ENCODE measurements around the gene TMEM181.
"Not testable (repeated sequence)": the region's sequence is repeated elsewhere in the genome, so short reads cannot be mapped to it uniquely, and the experiment has no call there.

TMEM181 gene

DNA sequence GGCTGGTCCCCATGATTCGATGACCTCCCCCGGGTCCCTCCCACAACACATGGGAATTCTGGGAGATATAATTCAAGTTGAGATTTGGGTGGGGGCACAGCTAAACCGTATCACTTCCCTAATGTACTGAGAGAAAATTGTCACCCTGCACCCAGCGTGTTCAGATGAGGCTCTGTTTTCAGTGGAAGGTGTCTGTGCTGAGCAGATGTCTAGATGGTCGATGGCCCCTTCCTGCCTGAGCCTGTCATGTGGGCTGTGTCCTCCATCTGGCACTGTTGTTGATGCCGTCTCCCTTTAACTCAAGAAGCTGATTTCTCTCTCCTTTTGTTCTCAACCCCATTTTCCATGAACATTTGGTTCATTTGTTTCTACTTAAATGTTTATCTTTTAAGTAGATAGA lies 37.0 kb downstream of the TMEM181 start:
- DNase-seq (ENCODE audit: low read depth), result no peak

DNA sequence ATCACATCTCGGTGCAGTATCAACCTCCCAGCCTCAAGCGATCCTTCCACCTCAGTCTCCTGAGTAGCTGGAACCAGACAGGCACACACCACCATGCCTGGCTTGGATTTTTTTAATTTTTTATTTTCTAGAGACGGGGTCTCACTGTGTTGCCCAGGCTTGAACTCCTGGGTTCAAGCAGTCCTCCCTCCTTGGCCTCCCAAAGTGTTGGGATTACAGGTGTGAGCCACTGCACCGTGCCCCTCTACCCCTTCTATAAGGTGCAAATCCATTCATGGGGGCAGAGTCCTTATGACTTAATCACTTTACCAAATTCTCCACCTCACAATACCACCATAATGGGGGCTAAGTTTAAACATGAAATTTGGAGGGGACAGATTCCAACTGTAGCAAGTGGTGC lies 37.7 kb downstream of the TMEM181 start:
- DNase-seq (ENCODE audit: low read depth), result no peak

DNA sequence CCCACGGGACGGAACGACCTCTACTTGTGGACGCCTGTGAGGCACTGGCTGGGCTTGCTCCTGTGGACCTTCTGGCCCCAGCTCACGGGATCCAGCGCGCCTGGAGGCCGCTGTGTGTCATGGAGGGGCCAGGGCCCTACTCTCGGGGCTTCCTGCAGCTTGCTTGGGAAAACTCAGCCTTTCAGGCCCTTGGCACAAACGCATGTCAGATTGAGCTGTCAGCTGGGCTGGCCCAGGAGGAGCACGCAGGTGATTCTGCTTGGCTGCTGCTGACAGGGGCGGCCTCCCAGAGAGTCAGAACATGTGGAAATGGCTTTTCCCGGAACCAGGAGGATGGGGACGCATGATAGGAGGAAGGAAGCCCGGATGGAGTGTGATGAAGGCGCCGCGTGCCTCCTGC lies 39.7 kb downstream of the TMEM181 start:
- DNase-seq (ENCODE audit: low read depth), result no peak

DNA sequence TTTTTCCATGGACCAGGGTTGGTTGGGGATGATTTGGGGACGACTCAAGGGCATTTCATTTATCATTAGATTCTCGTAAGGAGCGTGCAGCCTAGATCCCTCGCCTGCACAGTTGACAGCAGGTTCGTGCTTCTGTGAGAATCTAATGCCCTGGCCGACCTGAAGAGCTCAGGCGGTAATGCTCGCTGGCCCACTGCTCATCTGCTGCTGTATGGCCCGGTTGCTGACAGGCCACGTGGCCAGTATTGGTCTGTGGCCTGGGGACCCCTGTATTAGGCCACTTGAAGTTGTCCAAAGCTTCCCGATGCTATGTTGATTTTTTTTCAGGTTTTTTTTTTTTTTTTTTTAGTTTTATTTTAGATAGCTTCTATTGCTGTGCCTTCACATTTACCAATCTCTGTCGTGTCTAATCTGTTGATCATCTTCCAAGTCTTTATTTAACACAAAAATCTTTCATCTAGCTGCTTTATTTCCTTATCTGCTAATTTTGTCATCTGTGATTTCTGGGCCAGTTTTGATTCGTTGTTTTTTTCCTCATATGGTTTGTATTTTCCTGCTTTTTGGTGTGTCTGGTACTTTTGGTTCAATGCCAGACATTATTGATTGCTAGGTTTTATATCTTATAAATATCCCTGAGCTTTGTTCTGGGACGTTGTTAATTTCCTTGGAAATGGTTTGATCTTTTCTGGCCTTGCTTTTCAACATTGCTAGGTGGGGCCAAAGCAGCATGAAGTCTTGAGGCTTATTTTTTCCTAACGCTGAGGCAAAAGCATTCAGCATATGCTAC lies 43.6 kb downstream of the TMEM181 start:
- DNase-seq (ENCODE audit: low read depth), result no peak

DNA sequence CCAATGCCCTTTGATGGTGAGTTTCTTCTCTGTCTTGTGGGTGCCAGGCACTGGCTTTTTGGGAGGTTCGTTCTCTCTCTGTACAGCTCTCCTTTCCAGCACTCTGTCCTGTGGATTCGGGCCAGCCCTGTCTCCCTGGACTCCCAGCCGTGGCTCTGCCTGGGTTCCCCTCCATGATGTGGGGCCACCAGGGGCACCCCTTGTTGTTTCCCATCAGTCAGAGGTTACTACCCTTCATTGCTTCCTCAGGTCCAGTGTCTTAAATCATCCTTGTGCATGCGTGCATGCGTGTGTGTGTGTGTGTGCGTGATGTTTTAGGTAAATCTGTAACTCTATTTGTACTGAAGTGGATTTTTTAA lies 44.1 kb downstream of the TMEM181 start:
- DNase-seq (ENCODE audit: low read depth), result no peak

DNA sequence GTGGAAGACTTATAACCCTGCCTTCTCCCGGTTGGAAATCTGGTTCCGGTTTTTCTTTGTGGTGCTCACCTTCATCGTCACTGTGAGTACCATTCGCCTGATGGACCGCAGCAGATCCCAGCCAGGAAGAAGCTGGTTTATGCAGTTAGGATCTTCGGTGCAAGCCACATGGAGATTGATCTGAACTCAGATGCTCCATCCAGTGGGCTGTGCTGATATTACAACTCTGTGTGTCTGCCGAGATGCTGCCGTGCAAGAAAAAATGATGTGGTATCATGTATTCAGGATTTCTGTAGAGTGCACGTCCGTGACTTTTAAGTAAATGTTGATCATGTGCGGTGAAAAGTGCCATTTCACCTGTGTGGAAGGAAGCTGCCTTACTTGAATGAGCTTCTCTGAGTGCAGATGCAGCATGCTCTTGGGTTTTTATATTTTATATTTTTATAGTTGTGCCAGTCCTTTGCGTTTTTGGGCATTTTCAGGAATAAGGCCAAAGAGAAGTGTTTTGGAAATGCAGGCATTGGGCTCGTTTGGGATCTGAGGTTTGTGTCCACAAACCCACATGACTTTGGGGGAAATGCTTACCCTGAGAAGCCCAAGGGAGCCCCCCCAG lies 45.5 kb downstream of the TMEM181 start:
- DNase-seq (ENCODE audit: low read depth), result no peak

DNA sequence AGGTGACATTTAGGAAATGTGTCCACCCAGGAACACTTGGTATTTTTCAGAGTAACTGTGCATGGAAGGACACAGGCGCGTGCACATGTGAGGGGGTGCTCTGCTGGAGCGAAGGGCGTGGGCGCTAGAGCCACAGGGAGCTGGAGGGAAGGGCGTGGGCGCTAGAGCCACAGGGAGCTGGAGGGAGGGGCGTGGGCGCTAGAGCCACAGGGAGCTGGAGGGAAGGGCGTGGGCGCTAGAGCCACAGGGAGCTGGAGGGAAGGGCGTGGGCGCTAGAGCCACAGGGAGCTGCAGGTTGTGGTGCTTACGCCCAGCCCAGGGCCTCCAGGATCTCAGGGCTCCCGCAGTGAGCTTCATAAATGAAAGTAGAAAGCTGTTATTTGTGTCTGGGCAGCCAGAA lies 46.1 kb downstream of the TMEM181 start:
- DNase-seq (ENCODE audit: low read depth), result not testable (repeated sequence)

DNA sequence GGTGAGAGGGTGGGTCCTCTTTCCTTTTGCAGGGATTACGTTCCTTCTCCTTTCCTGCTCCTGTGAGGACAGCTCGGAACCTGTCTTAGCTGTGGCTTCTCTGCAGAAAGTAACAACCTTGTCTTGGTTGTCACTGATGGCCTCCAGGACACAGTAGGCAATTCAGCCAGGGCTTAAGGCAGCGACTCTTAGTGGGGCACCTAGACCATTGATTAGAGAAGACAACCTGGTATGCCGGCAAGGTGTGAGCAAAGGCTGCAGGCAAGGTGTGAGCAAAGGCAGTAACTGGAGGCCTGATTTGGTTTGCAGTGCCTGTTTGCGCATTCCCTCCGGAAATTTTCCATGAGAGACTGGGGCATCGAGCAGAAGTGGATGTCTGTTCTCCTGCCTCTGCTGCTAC lies 47.0 kb downstream of the TMEM181 start:
- no peak for DNase-seq (ENCODE audit: low read depth)

DNA sequence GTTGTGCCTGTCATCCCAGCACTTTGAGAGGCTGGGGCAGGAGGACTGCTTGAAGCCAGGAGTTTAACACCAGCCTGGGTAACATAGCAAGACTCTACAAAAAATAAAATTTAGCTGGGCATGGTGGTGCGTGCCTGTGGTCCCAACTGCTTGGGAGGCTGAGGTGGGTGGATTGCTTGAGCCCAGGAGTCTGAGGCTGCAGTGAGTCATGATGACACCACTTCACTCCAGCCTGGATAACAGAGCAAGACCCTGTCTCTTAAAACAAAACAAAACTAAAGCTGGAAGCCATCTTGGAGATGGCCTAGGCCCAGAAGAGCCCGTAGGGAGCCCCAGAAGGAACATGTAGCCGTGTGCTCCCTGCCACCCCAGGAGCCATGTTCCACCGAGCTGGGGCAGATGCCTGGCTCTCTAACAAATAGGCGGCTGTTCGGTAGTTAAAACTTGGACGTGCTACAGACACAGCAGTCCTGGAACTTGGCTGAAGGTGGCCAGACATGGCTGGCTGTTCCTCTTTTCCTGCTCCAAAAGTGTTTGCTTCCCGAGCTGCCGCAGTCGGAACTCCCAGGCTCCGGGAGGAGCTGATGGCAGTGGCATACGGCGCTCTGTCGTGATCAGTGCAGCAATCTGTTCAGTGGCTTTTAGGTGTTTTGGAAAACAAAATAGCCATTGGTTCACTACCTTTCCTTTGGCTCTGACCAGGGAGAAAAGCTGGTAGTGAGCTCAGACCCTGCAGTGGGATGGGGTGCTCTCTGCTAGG lies 47.7 kb downstream of the TMEM181 start:
- no peak for DNase-seq (ENCODE audit: low read depth)

DNA sequence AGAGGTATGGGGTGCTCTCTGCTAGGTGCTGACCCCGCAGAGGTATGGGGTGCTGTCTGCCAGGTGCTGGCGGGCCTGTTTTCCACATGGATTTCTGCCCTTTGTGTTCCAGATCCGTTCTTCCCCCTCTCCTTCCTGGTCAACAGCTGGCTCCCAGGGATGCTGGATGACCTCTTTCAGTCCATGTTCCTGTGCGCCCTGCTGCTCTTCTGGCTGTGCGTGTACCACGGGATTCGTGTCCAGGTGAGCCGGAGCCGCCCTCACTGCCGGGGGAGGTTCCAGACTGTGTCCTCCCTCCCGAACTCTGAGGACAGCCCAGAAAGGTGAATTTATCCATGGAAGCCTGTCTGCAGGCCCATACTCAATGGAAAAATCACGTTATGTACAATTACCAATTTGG lies 48.3 kb downstream of the TMEM181 start:
- no peak for DNase-seq (ENCODE audit: low read depth)

DNA sequence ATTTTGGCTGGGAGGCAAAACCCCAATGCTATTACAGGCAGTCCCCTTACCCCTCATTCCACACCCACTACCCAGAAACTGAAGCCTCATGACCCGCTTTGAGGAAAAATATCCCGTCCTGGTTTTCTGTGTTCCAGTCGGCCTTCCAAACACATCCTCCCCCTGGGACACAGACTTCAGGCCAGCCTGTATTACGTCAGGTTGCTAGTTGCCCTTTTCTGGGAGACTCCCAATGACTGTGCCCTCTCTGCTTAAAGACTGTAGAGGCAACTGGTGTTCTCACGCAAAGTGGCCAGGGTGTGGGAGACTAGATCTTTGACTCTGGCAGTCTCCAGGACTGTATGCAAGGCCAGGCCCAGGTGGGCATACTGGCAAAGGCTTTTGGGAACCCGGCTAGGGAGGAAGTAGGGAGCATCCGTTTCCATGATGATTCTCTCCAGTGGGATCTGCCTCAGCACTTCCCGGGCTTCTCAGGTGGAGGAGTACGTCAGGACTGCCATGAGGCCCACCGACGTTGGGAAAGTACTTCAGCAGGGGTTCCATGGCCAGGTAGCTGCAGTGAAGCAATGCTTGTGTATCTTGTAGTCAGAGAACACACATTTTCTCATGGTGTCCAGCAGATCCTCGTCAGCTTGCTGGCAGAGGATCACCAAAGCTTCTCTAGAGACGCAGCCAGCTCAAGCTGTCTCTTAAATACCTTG lies 49.7 kb downstream of the TMEM181 start:
- no peak for DNase-seq (ENCODE audit: low read depth)

DNA sequence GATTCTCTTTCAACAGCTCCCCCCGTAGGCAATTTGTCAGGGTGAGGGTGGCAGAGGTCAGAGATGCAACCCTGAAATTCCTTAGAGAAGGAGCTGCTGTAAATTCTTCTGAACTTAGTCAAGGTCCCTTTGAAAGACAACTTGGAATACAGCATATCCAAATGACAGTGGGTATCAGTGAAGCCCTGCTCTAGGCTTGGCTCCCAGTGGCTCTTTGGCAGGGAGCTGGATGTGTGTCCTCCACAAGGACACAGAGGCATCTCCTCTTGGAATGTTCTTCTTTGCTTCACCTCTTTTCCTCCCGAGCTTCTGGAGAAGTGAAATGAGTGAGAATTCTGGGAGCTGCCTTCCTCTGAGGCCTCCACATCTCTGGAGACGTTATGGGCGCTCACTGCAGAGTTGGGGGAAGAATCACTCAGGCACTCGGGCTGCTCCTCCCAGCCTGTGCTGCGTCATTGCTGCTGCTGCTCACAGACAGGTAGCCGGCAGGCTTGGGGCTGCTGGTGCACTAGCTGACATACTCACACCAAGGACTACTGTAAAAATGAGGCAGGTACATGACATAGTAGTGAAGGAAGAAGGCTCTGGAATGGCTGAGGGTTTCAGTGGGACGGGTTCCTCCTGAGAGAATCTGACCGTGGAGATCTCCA lies 50.6 kb downstream of the TMEM181 start:
- DNase-seq (ENCODE audit: low read depth), result no peak

DNA sequence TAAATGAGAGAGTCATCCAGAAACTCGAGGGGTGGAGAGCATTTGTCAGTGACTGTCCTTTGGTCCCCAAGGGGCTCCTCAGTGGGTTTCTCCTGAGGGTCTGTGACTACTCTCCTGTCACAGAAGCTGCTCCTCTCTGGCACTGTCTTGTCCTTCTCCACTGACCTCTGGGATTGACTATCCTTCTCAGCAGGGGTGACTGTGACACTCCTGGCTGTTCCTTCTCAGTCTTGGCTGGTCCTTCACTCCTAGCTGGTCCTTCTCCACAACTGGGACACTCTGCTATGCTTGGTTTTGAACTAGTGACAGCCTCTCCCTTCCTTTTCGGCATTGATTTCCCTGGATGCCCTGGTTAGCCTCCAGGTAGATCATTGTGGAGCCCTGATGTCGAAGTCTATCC lies 51.1 kb downstream of the TMEM181 start:
- no peak for DNase-seq (ENCODE audit: low read depth)

DNA sequence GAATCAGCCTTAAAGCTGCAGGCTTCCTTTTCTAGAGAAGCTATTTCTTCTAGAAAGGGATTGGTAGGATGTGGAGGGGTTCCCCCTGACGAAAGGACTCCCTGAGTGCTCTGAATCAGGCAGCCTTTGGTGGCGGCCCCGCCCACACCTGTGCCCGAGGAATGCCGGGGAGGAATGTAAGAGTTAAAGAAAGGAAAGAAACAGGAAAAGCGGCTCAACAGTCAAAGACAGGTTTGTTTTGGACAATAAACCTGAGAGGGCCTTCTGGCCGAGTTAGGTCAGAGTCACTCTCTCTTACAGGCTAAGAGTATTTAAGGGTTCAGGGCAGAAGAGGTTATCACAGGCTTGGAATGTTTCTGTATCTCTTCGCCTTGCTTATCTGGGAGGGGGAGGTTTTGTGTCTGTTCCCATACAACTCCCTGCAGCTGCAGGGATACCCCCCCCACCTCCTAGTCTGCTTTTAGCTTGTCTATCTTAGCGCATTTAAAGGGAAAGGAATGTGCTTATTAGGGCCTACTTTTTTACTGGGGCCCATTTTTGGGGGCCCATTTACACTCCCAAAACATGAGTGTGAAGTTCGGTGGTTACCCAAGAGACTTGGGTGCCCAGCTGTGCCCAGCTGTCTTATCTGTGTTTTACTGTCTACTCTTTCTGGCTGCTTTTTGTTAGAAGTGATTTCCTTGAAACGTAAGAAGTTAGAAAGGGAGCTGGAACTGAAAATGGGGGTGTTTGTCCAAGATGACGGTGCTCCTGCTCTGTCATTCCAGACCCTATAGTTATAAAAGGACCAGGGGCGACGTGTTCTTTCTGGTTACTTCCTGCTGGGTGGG lies 51.9 kb downstream of the TMEM181 start:
- DNase-seq (ENCODE audit: low read depth), result no peak

DNA sequence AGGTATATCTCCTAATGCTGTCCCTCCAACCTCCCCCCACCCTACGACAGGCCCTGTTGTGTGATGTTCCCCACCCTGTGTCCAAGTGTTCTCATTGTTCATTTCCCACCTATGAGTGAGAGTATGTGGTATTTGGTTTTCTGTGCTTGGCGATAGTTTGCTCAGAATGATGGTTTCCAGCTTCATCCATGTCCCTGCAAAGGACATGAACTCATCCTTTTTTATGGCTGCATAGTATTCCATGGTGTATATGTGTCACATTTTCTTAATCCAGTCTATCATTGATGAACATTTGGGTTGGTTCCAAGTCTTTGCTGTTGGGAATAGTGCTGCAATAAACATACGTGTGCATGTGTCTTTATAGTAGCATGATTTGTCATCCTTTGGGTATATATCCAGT lies 54.7 kb downstream of the TMEM181 start:
- DNase-seq (ENCODE audit: low read depth), result not testable (repeated sequence)

DNA sequence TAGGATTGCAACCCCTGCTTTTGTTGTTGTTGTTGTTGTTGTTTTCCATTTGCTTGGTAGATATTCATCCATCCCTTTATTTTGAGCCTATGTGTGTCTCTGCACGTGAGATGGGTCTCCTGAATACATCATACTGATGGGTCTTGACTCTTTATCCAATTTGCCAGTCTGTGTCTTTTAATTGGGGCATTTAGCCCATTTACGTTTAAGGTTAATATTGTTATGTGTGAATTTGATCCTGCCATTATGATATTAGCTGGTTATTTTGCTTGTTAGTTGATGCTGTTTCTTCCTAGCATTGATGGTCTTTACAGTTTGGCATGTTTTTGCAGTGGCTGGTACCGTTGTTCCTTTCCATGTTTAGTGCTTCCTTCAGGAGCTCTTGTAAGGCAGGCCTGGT lies 58.4 kb downstream of the TMEM181 start:
- not testable (repeated sequence) for DNase-seq (ENCODE audit: low read depth)

DNA sequence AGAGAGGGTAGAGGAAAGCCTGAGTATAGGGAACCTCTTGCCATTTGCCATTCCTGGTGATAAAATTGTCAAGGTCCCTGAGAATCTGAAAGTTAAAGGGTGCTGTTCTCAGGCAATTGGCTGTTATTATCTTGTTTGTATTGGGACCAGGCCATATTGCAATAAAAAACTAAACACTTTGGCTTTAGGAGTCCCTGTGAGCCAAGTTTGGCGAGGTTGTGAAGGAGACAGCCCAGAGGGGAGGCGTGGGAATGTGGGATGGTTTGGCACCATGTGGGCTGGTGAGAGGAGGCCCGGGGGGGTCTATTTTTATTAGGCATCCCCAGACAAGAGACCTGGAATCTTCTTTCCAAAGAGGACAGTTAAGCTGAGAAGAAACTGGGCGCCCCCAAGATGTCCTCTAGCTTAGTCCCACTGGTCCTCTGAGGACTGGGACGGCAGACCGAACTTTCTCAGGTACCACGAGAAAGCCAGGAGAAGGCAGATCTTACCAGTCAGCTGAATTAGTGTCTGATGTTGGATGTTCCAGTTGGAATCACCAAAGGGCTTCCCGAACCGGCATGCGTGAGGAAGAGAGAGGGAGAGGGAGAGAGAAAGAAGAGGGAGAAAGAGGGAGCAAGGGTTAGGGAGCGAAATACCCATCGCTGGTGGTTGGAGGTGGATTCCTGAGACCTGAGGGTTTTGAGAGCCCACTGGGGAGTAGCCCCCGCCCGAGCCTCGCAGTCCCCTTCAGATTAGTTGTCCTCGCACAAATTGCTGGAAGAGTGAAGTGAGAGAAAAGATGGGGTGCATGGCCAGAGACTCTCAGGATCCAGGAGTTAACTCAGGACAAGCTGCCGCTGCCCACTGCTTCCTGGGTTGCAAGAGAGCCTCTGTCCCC lies 60.3 kb downstream of the TMEM181 start:
- no peak for DNase-seq (ENCODE audit: low read depth)

DNA sequence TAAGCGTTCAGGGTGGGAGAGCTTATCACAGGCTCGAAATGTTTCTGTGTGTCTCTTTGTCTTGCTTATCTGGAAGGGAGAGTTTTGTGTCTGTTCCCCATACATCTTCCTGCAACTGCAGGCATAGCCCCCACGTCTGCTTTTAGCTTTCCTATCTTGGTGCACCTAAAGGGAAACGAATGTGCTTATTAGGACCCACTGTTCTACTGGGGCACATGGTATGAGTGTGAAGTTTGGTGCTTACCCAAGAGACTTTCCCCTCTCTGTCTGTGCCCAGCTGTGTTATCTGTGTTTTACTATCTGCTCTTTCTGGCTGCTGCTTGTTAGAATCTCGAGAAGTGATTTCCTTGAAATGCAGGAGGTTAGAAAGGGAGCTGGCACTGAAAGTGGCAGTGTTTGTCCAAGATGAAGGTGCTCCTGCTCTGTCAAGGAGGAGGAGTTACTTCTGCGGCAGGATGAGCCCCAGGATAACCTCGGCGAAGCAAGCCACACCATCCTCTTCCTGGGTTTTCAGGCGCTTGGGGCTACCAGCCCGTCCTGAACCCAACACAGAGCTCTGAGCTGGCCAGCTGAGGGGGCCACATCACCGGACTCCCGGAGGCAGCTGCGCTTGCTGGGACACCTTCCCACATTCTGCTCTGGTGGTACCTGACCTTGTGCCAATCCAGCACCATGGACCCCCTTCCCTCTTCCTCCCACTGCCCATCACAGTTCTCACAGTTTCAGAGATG lies 61.2 kb downstream of the TMEM181 start:
- no peak for DNase-seq (ENCODE audit: low read depth)

Data from T-helper 22 cell (primary cell).